Memory B cell (primary cell): ENCODE measurements around the gene CD1C.
"Not testable (repeated sequence)": the region's sequence is repeated elsewhere in the genome, so short reads cannot be mapped to it uniquely, and the experiment has no call there.

Experiments
- ATAC-seq: fragments of 150-1000 bp; cut with Tn5 transposase; 2 replicates; pipeline ENCODE4 v1.10.0; 2021; ENCODE audit warnings: low read depth, mild to moderate bottlenecking, moderate library complexity
- DNase-seq, 2 donors: peaks; one replicate each; pipeline ENCODE4 v3.0.0; 2022; ENCODE audit warnings: low spot score in 2 of 2
- H3K27ac Mint-ChIP-seq: one replicate; pipeline ENCODE4 v1.8.0; 2022; ENCODE audit warnings: mild to moderate bottlenecking, moderate library complexity, mixed read lengths
- H3K27me3 Mint-ChIP-seq: one replicate; pipeline ENCODE4 v1.8.0; 2022; ENCODE audit warnings: mixed read lengths
- H3K36me3 Mint-ChIP-seq: one replicate; pipeline ENCODE4 v1.8.0; 2022; ENCODE audit warnings: mild to moderate bottlenecking, mixed read lengths
- H3K4me1 Mint-ChIP-seq: one replicate; pipeline ENCODE4 v1.8.0; 2022; ENCODE audit warnings: mixed read lengths
- H3K4me3 Mint-ChIP-seq: one replicate; pipeline ENCODE4 v1.8.0; 2022; ENCODE audit warnings: mild to moderate bottlenecking, moderate library complexity, mixed read lengths
- H3K9me3 Mint-ChIP-seq: one replicate; pipeline ENCODE4 v1.8.0; 2022; ENCODE audit warnings: mixed read lengths

The CD1C gene

DNA sequence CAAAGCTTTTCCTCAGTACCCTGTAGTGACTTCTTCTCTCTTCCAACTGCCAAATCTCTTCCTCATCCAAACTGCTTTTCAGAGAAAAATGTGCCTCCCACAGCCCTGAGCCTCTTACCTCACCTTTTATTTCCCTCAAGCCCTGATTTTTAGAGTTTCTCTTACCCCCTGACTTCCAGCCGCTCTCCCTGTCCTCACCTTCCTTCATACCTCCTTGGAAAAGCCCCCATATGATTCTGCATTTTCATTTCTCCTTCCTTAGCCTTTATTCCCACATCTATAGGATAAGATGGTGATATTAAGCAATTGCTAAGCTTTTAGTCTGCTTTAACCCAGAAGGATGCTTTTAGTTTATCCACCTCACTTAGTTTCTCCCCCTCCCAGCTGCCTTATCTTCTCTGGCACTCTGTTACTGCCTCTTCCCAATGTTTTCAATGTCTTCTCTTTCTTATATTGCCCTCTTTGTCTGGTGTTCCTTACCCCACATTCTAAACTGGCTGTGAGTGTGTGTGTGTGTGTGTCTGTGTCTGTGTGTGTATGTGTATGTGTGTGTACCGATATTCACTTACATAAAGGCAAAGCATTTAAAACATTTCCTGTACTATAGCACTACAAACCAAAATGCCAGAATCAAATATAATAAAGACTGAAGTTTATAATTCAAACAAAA lies 41.9 kb downstream of the CD1C start, which contains the start of gene CD1B:
Gene CD1B (minus strand): TSS at position 51 of the 670 bp plus-strand sequence. CDS start 108 bp downstream, outside the sequence.
- ATAC-seq (no peak), DNase-seq (no peak)
- H3K4me1 Mint-ChIP-seq = peaks cover 24% of the 10 kb centered on the region
- H3K36me3 Mint-ChIP-seq = no peaks in the 10 kb centered on the region
- H3K9me3 Mint-ChIP-seq = no peaks in the 10 kb centered on the region
- no peaks in the 10 kb centered on the region for H3K27me3 Mint-ChIP-seq
- no peak within 1 kb of the TSS for H3K27ac Mint-ChIP-seq
- H3K4me3 Mint-ChIP-seq = no peak within 1 kb of the TSS

DNA sequence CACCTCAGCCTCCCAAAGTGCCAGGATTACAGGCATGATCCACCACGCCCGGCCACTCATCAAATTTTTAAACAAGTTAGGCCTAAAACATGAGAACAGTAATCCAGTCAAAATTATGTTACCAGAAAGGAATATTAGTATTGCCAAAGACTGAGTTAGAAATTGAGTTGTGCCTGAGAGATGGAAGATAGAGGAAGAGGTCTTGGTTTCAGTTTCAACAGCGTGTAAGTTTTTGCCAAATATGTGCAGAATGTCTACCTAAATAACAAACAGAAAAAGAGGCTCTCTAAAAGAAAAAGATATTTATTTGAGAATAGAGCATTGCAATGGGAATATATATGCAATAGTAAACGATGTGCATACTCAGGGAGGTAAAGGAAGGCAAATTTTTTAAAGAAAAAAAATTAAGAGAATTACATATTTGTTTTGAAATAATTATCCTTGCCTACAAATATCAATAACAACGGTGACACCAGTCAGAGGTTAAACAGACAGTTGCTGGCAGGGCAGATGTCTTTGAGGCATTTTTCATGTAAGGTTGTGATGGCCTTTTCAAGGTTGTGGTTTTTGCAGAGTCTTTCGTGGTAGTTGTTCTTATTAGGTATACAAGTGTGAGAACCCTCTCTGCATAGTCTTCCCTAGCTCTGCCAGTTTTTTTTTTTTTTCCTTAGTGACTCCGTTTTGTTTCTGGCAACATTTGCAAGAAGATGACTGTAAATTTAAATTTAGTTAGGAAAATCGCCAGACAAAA lies 43.9 kb downstream of the CD1C start:
- H3K4me1 Mint-ChIP-seq = peaks cover 24% of the 10 kb centered on the region
- DNase-seq (no peak), ATAC-seq (peak; percentile 65)
- peaks cover 2% of the 10 kb centered on the region for H3K9me3 Mint-ChIP-seq
- H3K4me3 Mint-ChIP-seq = peak overlapping the region; percentile 66
- peak overlapping the region; percentile 3 for H3K27ac Mint-ChIP-seq
- H3K36me3 Mint-ChIP-seq = peaks cover 3% of the 10 kb centered on the region
- H3K27me3 Mint-ChIP-seq = no peaks in the 10 kb centered on the region

DNA sequence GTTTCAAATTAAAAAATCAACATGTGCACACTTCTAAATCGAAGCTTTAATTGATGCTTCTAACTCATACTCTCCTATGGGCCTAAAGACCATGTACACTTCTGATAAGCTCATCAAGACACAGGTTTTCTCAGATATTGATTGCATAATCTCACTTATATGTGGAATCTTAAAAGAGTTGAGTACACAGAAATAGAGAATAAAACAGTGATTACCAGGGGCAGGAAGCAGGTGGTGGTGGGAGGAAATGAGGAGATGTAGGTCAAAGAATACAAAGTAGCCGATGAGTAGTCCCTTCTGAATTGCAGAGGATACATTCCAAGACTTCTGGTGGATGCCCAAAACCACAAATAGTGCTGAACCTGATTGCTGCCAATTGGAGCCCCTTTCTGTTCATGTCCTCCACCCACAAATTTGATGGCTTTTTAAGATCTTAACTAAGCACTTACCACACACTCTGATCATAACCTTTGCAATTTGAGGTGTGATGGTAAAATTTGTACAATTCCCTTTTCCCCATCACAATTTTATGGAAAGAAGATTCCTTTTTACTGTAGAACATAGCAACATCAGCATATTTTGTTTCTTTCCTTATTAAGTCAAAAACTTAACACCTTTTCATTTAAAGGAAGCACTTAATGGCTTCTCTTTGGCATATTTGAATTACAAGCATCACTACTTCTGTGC lies 44.9 kb downstream of the CD1C start:
- no peak overlapping the region for H3K27ac Mint-ChIP-seq

DNA sequence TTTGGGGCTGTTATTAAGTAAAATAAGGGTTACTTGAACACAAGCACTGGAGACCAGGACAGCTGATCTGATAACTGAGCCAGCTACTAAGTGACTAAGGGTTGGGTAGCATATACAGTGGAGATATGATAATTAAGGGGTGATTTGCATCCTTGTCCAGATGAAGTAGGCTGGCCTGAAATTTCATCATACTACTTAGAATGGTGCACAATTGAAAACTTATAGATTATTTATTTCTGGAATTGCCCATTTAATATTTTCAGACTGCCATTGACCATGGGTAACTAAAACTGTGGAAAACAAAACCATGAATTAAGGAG lies 45.5 kb downstream of the CD1C start:
- H3K4me1 Mint-ChIP-seq = peaks cover 21% of the 10 kb centered on the region
- H3K9me3 Mint-ChIP-seq = peaks cover 5% of the 10 kb centered on the region
- no peak for ATAC-seq
- H3K36me3 Mint-ChIP-seq = peaks cover 5% of the 10 kb centered on the region
- no peak overlapping the region for H3K27ac Mint-ChIP-seq
- no peak overlapping the region for H3K4me3 Mint-ChIP-seq
- no peaks in the 10 kb centered on the region for H3K27me3 Mint-ChIP-seq
- DNase-seq = no peak

More for the DNA sequence above, 44.9 kb downstream of the CD1C start:
- H3K9me3 Mint-ChIP-seq = peaks cover 5% of the 10 kb centered on the region
- H3K4me1 Mint-ChIP-seq = peaks cover 21% of the 10 kb centered on the region
- ATAC-seq = no peak
- no peak for DNase-seq
- no peaks in the 10 kb centered on the region for H3K27me3 Mint-ChIP-seq
- peaks cover 5% of the 10 kb centered on the region for H3K36me3 Mint-ChIP-seq
- H3K4me3 Mint-ChIP-seq = no peak overlapping the region

DNA sequence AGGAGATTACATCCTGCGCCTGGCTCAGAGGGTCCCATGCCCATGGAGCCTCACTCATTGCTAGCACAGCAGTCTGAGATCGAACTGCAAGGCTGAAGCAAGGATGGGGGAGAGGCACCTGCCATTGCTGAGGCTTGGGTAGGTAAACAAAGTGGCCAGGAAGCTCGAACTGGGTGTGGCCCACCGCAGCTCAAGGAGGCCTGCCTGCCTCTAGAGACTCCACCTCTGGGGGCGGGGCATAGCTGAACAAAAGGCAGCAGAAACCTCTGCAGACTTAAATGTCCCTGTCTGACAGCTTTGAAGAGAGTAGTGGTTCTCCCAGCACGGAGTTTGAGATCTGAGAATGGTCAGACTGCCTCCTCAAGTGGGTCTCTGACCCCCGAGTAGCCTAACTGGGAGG lies 46.7 kb downstream of the CD1C start:
- H3K4me3 Mint-ChIP-seq, H3K27ac Mint-ChIP-seq, H3K27me3 Mint-ChIP-seq, DNase-seq, ATAC-seq, H3K36me3 Mint-ChIP-seq, H3K9me3 Mint-ChIP-seq: not testable (repeated sequence)
- H3K4me1 Mint-ChIP-seq = peaks cover 21% of the 10 kb centered on the region
